HEK293T (cell line): ENCODE results near the gene MMP7.

ENCODE experiments used
- CTCF ChIA-PET: fragments of 350-600 bp; formaldehyde crosslinking; extraction: SDS; loops from one replicate; lab custom pipeline; 2021; ENCODE audit warnings: antibody characterized with exemption, inconsistent platforms; lab: Yijun Ruan, JAX
- POLR2A ChIA-PET: fragments of 350-600 bp; formaldehyde crosslinking; extraction: SDS; loops from one replicate; lab custom pipeline; 2020; ENCODE audit warnings: antibody characterized with exemption, inconsistent platforms; lab: Yijun Ruan, JAX
- DNase-seq: peaks from one replicate; pipeline ENCODE4 v3.0.0; 2012; ENCODE audit warnings: mixed read lengths; ENCODE audit errors: extremely low spot score
- ARNT ChIP-seq: fragments of 450-650 bp; IDR thresholded peaks from 2 replicates; pipeline ENCODE4 v1.6.1; 2017; ENCODE audit warnings: mild to moderate bottlenecking
- BHLHE40 ChIP-seq: fragments of 450-650 bp; IDR thresholded peaks from 2 replicates; pipeline ENCODE4 v1.6.1; 2016; ENCODE audit warnings: mild to moderate bottlenecking, moderate library complexity, borderline replicate concordance
- CTBP1 ChIP-seq: fragments of 450-650 bp; IDR thresholded peaks from 2 replicates; pipeline ENCODE4 v1.6.1; 2016; ENCODE audit warnings: borderline replicate concordance
- ELF4 ChIP-seq: fragments of 450-650 bp; IDR thresholded peaks from 2 replicates; pipeline ENCODE4 v1.6.1; 2017; ENCODE audit warnings: antibody characterized with exemption
- FOXA1 ChIP-seq: fragments of 450-650 bp; IDR thresholded peaks from 2 replicates; pipeline ENCODE4 v1.6.1; 2016; ENCODE audit warnings: mild to moderate bottlenecking
- FOXK2 ChIP-seq: fragments of 450-650 bp; IDR thresholded peaks from 2 replicates; pipeline ENCODE4 v1.6.1; 2016; ENCODE audit warnings: mild to moderate bottlenecking
- FOXM1 ChIP-seq: fragments of 450-650 bp; IDR thresholded peaks from 2 replicates; pipeline ENCODE4 v1.6.1; 2017; ENCODE audit warnings: mild to moderate bottlenecking, borderline replicate concordance
- HDGF ChIP-seq: fragments of 450-650 bp; IDR thresholded peaks from 2 replicates; pipeline ENCODE4 v1.6.1; 2017; ENCODE audit warnings: antibody characterized with exemption, borderline replicate concordance
- L3MBTL2 ChIP-seq: fragments of 450-650 bp; conservative IDR thresholded peaks from 2 replicates; pipeline ENCODE4 v1.6.1; 2016; ENCODE audit warnings: mild to moderate bottlenecking
- LEF1 ChIP-seq: fragments of 450-650 bp; IDR thresholded peaks from 2 replicates; pipeline ENCODE4 v1.6.1; 2017; ENCODE audit warnings: mild to moderate bottlenecking, borderline replicate concordance
- NFRKB ChIP-seq: fragments of 450-650 bp; IDR thresholded peaks from 2 replicates; pipeline ENCODE4 v1.6.1; 2016; ENCODE audit warnings: mild to moderate bottlenecking, moderate library complexity
- SP1 ChIP-seq: fragments of 450-650 bp; IDR thresholded peaks from 2 replicates; pipeline ENCODE4 v1.6.1; 2017
- SUZ12 ChIP-seq: fragments of 450-650 bp; IDR thresholded peaks from 2 replicates; pipeline ENCODE4 v1.6.1; 2016; ENCODE audit warnings: mild to moderate bottlenecking
- TARDBP ChIP-seq: fragments of 450-650 bp; IDR thresholded peaks from 2 replicates; pipeline ENCODE4 v1.6.1; 2016
- ZNF384 ChIP-seq: fragments of 450-650 bp; IDR thresholded peaks from 2 replicates; pipeline ENCODE4 v1.6.1; 2016
- TF ChIP-seq, protein P1 (sequence below): fragments of 450-650 bp; IDR thresholded peaks from 2 replicates; pipeline ENCODE4 v1.6.1; 2016

MMP7 gene, protein sequence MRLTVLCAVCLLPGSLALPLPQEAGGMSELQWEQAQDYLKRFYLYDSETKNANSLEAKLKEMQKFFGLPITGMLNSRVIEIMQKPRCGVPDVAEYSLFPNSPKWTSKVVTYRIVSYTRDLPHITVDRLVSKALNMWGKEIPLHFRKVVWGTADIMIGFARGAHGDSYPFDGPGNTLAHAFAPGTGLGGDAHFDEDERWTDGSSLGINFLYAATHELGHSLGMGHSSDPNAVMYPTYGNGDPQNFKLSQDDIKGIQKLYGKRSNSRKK

DNA sequence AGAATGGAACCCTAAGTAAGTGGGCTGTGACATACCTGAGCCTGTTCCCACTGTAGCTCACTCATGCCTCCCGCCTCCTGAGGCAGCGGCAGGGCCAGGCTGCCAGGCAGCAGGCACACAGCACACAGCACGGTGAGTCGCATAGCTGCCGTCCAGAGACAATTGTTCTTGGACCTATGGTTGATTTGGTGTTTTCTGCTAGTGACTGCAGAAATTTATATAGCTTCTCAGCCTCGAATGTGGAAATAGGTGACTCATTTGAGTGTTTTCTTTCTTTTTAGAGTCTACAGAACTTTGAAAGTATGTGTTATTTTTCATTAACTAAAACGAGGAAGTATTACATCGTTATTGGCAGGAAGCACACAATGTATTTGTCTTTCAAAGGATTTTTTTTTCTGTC lies at the start of gene MMP7:
MMP7 (minus strand) TSS at position 190 of the 400 bp plus-strand sequence; CDS start at position 143, 47 bp downstream.
- TF ChIP-seq TARDBP (no peak), CTBP1 (no peak), SUZ12 (no peak), SP1 (no peak), BHLHE40 (no peak), ZNF384 (no peak), L3MBTL2 (no peak), ELF4 (no peak), HDGF (no peak)
- ChIA-PET CTCF (no interaction called here), POLR2A (no interaction called here)
- no peak for DNase-seq

DNA sequence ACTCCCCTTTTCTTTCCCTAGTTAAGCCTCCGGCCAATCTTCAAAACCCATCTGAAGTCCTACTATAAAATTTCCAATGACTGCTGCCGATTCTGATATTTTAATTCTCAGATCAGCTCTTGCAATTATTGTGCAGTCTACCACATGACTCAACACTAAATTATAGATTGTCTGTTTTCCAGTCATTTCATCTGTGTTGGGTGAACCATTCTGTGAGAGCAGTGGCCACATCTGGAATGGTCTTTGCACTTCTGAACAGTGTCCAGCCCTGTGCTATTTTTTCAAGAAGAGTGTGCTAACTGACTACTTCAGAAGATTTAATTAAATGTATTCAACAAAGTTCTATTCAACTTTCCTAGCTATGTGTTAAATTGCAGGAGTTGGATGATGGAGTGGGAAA lies 47.2 kb upstream of the MMP7 start:
- ChIA-PET POLR2A (no interaction called here), CTCF (no interaction called here)
- no peak for TF ChIP-seq CTBP1
- TF ChIP-seq TARDBP: no peak
- no peak for TF ChIP-seq BHLHE40
- no peak for TF ChIP-seq HDGF
- TF ChIP-seq LEF1: no peak
- no peak for TF ChIP-seq ARNT
- no peak for TF ChIP-seq FOXA1
- no peak for DNase-seq

- TF ChIP-seq NFRKB (no peak), ARNT (no peak), TARDBP (no peak), HDGF (no peak), SUZ12 (no peak), CTBP1 (no peak), ZNF384 (no peak), L3MBTL2 (no peak), LEF1 (no peak), FOXK2 (no peak), BHLHE40 (no peak), ELF4 (no peak), FOXA1 (no peak), SP1 (no peak), FOXM1 (no peak)
- CTCF ChIA-PET: no interaction called here
- POLR2A ChIA-PET: no interaction called here
- DNase-seq: no peak
Measured at GRCh38 chr11:102577182-102577581, 46.6 kb upstream of the MMP7 start.

GRCh38 chr11:102576350-102576749 lies 45.8 kb upstream of the MMP7 start:
- ChIA-PET POLR2A (no interaction called here), CTCF (no interaction called here)
- DNase-seq: no peak
- no peak for TF ChIP-seq TARDBP
- TF ChIP-seq FOXM1: no peak
- TF ChIP-seq, protein P1, sequence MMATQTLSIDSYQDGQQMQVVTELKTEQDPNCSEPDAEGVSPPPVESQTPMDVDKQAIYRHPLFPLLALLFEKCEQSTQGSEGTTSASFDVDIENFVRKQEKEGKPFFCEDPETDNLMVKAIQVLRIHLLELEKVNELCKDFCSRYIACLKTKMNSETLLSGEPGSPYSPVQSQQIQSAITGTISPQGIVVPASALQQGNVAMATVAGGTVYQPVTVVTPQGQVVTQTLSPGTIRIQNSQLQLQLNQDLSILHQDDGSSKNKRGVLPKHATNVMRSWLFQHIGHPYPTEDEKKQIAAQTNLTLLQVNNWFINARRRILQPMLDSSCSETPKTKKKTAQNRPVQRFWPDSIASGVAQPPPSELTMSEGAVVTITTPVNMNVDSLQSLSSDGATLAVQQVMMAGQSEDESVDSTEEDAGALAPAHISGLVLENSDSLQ: no peak
- no peak for TF ChIP-seq CTBP1
- no peak for TF ChIP-seq L3MBTL2
- TF ChIP-seq NFRKB: no peak
- TF ChIP-seq FOXK2: no peak
- TF ChIP-seq ZNF384: no peak
- no peak for TF ChIP-seq SUZ12
- no peak for TF ChIP-seq LEF1
- TF ChIP-seq FOXA1: no peak

GRCh38 chr11:102575012-102575411 lies 44.5 kb upstream of the MMP7 start:
- DNase-seq: no peak
- ChIA-PET POLR2A (no interaction called here), CTCF (no interaction called here)
- no peak for TF ChIP-seq BHLHE40
- TF ChIP-seq SP1: no peak
- no peak for TF ChIP-seq FOXA1
- no peak for TF ChIP-seq ZNF384
- no peak for TF ChIP-seq CTBP1
- no peak for TF ChIP-seq TARDBP
- no peak for TF ChIP-seq FOXK2
- TF ChIP-seq, protein P1: no peak
- no peak for TF ChIP-seq SUZ12
- TF ChIP-seq FOXM1: no peak
- no peak for TF ChIP-seq NFRKB
- no peak for TF ChIP-seq LEF1

GRCh38 chr11:102573851-102574250 lies 43.3 kb upstream of the MMP7 start:
- POLR2A ChIA-PET: no interaction called here
- no peak for DNase-seq
- CTCF ChIA-PET: no interaction called here
- TF ChIP-seq BHLHE40 (no peak), ELF4 (no peak)
- TF ChIP-seq, protein P1: no peak
